ENCODE data around the gene SHC3.

DNA sequence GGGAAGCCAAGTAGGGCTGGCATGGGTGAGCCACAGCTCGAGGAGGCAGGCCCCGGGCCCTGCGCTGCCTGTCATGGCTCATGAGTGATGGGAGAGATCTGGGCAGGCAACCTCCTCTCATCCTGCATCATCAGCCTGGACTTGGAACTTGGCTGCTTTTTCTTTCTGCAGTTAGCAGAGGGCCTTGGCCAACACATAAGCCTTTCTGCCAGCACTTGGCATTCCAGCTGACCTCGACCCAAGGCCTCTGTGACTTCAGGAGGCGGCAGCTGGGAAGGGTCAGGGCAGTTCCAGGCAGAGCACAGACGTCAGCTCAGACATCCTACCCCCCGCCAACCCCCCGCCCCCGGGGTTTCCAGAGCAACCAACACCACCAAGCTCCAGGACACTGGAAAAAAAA lies 179.7 kb downstream of the SHC3 start:
- TF ChIP-seq GATA2 (IDR thresholded peaks at IDR 0.05; ENCODE audit: low read depth, low read length) (no peak), GATA3 (IDR thresholded peaks at IDR 0.05; ENCODE audit: low read depth, low read length) (no peak)
